Activated CD4-positive, alpha-beta T cell treated with anti-CD3 and anti-CD28 coated beads for 48 hours (primary cell): Measurements from ENCODE around the gene CCNY.

ENCODE experiments used
- DNase-seq: peaks from one replicate; pipeline ENCODE4 v3.0.0-alpha.2; 2020

Gene CCNY

DNA sequence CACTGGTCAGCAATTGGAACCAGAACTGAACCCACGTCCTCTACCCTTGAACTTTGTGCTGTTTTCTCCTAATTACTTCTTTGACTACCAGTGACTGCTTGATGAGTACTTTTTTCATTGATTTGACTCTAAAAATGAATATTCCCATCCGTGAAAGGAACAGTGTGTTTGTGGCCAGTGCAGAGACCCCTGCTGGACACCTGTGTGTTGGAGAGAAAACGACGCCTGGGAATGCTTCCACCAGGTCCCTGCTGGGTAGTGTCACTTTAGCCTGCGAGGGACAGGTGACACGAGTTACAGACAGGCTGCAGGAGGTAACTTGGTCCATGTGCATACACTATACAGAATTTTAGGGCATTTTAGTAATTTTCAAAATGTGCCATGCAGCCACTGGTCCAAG is 262.1 kb downstream of the CCNY start:
- DNase-seq, result no peak

- no peak for DNase-seq
Observed at GRCh38 chr10:35600193-35600592, 263.9 kb downstream of the CCNY start.

DNA sequence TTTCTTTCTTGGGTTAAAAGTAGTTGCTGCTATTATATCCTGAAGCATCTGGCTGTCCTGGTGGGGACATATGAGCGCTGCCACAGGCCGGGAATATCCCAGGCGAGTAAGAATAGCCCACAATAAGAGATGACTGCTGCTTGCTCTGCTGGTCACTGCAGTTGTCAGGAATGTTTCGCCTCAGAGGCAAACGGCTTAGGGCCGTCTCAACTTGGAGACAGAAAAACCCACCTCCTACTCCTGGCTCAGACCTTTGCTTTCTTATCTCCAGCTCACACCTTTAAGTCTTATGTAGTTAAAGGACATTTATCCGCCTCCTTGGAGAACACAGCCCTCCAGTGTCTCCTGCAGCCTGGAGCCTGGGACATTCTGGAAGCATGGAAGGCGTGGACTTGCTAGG is 268.9 kb downstream of the CCNY start, which contains the start of gene GJD4:
GJD4 (plus strand) TSS at position 151 of the 400 bp plus-strand sequence; CDS start at position 378, 227 bp downstream.
- no peak for DNase-seq

DNA sequence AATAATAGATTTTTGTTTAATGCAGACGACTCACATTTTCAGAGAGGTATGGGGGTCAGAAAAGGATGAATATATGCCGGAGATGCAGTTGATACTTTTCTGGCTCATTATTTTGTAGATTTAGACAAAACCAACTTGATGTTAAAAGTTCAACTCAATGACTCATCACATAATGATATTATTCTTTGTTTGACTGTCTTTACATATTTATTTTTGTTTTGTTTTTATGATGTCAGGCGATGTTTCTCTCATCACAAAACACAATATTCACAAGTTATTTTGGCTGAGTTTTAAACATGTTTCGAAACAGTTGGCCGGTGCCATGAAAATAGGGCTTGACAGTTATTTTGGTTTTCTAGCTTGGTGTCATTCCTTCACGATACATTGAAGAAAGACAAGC is 270.1 kb downstream of the CCNY start:
- DNase-seq, result no peak

DNA sequence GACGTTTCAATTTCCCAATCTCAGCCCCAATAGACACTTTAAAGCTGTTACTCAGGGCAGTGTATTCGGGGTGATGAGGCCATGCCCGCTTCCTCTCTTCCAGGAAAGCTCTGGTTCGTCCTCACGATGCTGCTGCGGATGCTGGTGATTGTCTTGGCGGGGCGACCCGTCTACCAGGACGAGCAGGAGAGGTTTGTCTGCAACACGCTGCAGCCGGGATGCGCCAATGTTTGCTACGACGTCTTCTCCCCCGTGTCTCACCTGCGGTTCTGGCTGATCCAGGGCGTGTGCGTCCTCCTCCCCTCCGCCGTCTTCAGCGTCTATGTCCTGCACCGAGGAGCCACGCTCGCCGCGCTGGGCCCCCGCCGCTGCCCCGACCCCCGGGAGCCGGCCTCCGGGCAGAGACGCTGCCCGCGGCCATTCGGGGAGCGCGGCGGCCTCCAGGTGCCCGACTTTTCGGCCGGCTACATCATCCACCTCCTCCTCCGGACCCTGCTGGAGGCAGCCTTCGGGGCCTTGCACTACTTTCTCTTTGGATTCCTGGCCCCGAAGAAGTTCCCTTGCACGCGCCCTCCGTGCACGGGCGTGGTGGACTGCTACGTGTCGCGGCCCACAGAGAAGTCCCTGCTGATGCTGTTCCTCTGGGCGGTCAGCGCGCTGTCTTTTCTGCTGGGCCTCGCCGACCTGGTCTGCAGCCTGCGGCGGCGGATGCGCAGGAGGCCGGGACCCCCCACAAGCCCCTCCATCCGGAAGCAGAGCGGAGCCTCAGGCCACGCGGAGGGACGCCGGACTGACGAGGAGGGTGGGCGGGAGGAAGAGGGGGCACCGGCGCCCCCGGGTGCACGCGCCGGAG is 271.4 kb downstream of the CCNY start:
- DNase-seq, result peak; percentile 8

DNA sequence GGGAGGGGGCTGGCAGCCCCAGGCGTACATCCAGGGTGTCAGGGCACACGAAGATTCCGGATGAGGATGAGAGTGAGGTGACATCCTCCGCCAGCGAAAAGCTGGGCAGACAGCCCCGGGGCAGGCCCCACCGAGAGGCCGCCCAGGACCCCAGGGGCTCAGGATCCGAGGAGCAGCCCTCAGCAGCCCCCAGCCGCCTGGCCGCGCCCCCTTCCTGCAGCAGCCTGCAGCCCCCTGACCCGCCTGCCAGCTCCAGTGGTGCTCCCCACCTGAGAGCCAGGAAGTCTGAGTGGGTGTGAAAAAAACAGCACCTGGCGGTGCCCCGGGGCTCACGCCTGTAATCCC is 272.0 kb downstream of the CCNY start:
- no peak for DNase-seq

DNA sequence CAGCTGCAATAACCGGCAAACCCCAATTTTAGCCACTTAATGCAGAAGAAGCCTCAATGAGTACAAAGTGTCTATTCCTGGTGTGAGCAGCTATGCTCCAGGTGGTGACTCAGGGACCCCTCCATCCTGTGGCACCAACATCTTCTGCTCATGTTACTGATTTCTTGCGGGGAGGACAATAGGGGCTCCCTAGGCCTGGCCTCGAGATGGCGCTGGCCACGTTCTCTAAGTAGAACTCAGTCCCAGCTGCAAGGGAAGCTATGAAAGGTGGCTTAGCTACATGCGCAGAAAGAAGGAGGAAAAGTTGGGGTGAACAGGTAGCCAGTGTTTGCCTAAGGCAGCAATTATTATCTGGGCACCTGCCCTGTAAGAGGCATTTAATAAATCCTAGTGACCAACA is 275.4 kb downstream of the CCNY start:
- DNase-seq, result no peak

DNA sequence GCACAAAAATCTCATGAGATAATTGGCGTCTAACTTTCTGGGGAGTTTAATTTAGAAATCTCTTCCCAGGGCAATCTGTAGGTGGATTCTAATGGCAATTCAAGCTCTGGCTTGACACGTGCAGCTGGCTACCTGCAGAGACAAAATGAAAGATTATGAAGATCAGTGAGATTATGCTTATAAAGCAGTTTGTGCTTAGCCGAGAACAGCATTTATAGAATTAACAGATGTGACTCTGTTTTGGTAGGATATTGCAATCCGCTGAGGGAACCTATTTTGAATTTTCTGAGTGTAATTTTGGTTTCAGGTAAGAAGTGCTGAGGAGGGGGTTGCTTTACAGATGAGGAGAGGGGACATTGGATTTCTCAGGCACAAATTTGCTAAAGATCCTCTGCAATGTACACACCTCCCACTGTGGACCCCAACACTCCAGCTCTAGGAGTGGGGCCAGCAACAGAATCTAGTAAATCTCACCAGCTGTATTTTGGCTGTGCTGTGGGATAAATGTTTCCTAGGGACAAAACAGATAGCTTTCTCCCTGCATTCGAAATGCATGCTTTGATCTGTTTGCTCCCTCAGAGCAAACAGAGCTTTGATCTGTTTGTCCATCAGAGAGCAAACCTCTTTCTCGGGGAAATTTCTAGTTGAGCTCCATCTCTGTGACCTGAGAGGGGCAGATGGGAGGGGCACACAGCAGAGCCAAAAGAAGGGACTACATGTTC is 276.2 kb downstream of the CCNY start:
- DNase-seq, result no peak

DNA sequence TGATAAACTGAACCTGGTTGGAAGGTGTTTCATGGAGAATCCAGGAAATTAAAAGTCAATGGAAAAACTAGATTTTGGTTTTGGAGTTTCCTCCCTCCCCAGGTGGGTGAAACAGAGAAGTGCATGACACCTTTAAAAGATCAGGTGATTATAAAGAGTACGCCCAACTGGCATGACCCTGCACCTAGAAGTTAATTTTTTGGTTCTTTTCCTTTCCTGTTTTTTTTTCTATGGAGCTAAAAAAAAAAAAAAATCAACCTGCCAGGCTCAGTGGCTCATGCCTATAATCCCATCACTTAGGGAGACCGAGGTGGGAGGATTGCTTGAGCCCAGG is 276.8 kb downstream of the CCNY start:
- DNase-seq, result no peak

- no peak for DNase-seq
Observed at GRCh38 chr10:35613597-35614226, 277.4 kb downstream of the CCNY start.

DNA sequence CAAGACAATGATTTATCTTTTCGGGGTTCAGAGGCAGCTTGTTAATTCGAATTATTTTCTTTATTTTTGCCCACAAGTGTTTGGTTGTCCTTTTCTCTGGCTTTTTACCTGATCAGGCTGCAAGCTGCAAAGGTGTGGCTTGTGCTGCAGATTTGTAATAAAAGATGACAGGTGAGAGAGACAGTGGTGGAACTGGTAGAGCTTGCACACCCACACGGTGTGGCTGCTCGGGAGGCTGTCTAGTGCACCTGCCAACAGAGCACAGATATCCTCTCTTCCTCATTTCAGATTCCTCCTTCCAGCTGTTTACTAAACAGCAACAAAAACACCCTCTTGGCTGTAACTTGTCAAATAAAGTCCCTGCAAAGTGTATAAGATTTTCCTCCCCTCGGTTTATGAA is 278.0 kb downstream of the CCNY start:
- no peak for DNase-seq
